ENCODE data around the gene RBMS2.

DNA sequence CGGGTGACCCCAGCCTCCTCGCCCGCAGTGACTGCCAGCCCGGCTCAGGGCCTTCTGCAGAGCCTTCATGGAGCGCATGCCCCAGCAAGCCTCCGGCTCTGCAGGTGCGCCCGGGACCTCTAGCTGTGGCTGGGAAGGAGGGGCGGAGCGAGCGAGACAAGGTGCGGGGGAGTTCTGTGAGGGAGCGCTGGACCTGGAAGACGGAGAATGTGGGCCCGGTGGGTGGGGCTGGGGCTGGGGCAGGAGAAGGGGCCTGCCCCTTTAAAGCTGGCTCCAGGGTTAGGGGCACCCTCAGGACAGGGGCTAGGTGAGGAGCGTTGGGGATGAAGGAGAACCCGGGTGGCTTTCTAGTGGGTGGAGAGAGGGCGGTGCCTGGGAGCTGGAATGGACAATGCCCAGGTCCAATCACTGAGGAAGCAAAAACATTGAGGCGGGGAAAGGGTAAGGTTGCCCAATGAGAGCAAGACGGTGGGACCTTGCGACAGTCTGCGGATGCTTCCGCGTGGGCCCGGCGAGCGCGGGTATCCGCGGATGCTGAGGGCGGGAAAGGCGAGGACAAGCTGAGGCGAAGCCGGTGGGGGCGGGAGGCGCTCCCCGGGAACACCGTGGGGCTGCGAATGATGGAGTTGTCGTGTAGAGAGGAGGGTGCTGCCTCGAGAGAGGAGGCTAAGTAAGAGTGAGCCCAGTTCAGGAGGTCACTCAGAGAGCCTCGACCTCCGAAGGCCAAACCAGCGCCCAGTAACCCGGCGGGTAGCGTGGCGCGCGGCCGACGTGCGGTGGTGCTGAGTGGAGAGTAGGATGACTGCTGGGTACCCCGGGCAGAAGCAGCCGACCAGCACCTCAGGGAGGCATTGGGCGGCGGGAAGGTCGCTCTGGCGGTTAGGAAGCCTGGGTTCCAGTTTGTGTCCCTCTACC lies 33.3 kb upstream of the RBMS2 start, which contains the start of gene GLS2:
- TF ChIP-seq, protein P1, sequence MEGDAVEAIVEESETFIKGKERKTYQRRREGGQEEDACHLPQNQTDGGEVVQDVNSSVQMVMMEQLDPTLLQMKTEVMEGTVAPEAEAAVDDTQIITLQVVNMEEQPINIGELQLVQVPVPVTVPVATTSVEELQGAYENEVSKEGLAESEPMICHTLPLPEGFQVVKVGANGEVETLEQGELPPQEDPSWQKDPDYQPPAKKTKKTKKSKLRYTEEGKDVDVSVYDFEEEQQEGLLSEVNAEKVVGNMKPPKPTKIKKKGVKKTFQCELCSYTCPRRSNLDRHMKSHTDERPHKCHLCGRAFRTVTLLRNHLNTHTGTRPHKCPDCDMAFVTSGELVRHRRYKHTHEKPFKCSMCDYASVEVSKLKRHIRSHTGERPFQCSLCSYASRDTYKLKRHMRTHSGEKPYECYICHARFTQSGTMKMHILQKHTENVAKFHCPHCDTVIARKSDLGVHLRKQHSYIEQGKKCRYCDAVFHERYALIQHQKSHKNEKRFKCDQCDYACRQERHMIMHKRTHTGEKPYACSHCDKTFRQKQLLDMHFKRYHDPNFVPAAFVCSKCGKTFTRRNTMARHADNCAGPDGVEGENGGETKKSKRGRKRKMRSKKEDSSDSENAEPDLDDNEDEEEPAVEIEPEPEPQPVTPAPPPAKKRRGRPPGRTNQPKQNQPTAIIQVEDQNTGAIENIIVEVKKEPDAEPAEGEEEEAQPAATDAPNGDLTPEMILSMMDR (optimal IDR thresholded peaks at IDR 0.05 in 1 of 3, IDR thresholded peaks at IDR 0.05 in 1 of 3, conservative IDR thresholded peaks at IDR 0.05 in 1 of 3; ENCODE audit: extremely low read depth in 1 of 3, insufficient read depth in 2 of 3, low read length in 3 of 3): no peak
- TF ChIP-seq EZH2 (IDR thresholded peaks at IDR 0.05; ENCODE audit: low read length): no peak
